ENCODE results near the gene PDE9A. TPM values are rescaled to one million over a fixed set of nuclear protein-coding genes. Genes with fewer than 3 reads are reported as not detected.

The PDE9A gene
- total and polyA plus RNA-seq, 5 donors from 2014 or later, result 1.4 to 7.3 (median 2.6) TPM

- no peaks in the 10 kb centered on the region for H3K9me3 ChIP-seq (ENCODE audit: control insufficient read depth in 2 of 2, low read length in 2 of 2)
- peak overlapping the region in 1 of 3 donors; percentile 87 for H3K27ac Mint-ChIP-seq
- no peaks in the 10 kb centered on the region for H3K36me3 ChIP-seq (ENCODE audit: control insufficient read depth, insufficient read depth, low read length)
- H3K9me3 Mint-ChIP-seq, result no peaks in the 10 kb centered on the region
- no peak for DNase-seq
- ATAC-seq (ENCODE audit: low read depth in 2 of 2), result no peak
- H3K36me3 Mint-ChIP-seq, result no peaks in the 10 kb centered on the region
- H3K27ac ChIP-seq (ENCODE audit: insufficient read depth, low read length, poor library complexity, severe bottlenecking), result no peak overlapping the region
- H3K4me3 ChIP-seq (ENCODE audit: low read depth, low read length), result no peak overlapping the region
- peaks cover 0 to 3% (median 0%) of the 10 kb centered on the region in 4 donors for H3K4me1 Mint-ChIP-seq
- peaks cover 10% of the 10 kb centered on the region for H3K27me3 Mint-ChIP-seq
- H3K4me3 Mint-ChIP-seq, result peak overlapping the region in 1 of 4 donors; percentile 39
- H3K4me1 ChIP-seq (ENCODE audit: control insufficient read depth, insufficient read depth, low read length, poor library complexity, severe bottlenecking), result peaks cover 20% of the 10 kb centered on the region
- peaks cover 2% of the 10 kb centered on the region for H3K27me3 ChIP-seq (ENCODE audit: control insufficient read depth, insufficient read depth, low read length)
These were observed 34.7 kb upstream of the PDE9A start for GRCh38 chr21:42618707-42619102.

GRCh38 chr21:42619166-42619565 lies 34.3 kb upstream of the PDE9A start:
- Mint-ChIP-seq H3K4me1 (peaks cover 0 to 3% (median 0%) of the 10 kb centered on the region in 4 donors), H3K4me3 (no peak overlapping the region), H3K27me3 (peaks cover 10% of the 10 kb centered on the region), H3K27ac (peak overlapping the region in 1 of 3 donors; percentile 2), H3K36me3 (no peaks in the 10 kb centered on the region), H3K9me3 (no peaks in the 10 kb centered on the region)
- Histone ChIP-seq H3K27me3 (ENCODE audit: control insufficient read depth, insufficient read depth, low read length) (peaks cover 2% of the 10 kb centered on the region), H3K36me3 (ENCODE audit: control insufficient read depth, insufficient read depth, low read length) (no peaks in the 10 kb centered on the region), H3K4me1 (ENCODE audit: control insufficient read depth, insufficient read depth, low read length, poor library complexity, severe bottlenecking) (peaks cover 20% of the 10 kb centered on the region), H3K4me3 (ENCODE audit: low read depth, low read length) (no peak overlapping the region), H3K27ac (ENCODE audit: insufficient read depth, low read length, poor library complexity, severe bottlenecking) (no peak overlapping the region), H3K9me3 (ENCODE audit: control insufficient read depth in 2 of 2, low read length in 2 of 2) (no peaks in the 10 kb centered on the region)
- DNase-seq (no peak), ATAC-seq (ENCODE audit: low read depth in 2 of 2) (no peak)

GRCh38 chr21:42619841-42620240 lies 33.6 kb upstream of the PDE9A start:
- peaks cover 14% of the 10 kb centered on the region for H3K4me1 ChIP-seq (ENCODE audit: control insufficient read depth, insufficient read depth, low read length, poor library complexity, severe bottlenecking)
- Mint-ChIP-seq H3K4me1 (peaks cover 0 to 3% (median 0%) of the 10 kb centered on the region in 4 donors), H3K9me3 (no peaks in the 10 kb centered on the region), H3K27me3 (peaks cover 11% of the 10 kb centered on the region), H3K27ac (no peak overlapping the region), H3K4me3 (no peak overlapping the region), H3K36me3 (no peaks in the 10 kb centered on the region)
- no peaks in the 10 kb centered on the region for H3K36me3 ChIP-seq (ENCODE audit: control insufficient read depth, insufficient read depth, low read length)
- no peak for ATAC-seq (ENCODE audit: low read depth in 2 of 2)
- H3K9me3 ChIP-seq (ENCODE audit: control insufficient read depth in 2 of 2, low read length in 2 of 2), result no peaks in the 10 kb centered on the region
- H3K27ac ChIP-seq (ENCODE audit: insufficient read depth, low read length, poor library complexity, severe bottlenecking), result no peak overlapping the region
- H3K27me3 ChIP-seq (ENCODE audit: control insufficient read depth, insufficient read depth, low read length), result peaks cover 2% of the 10 kb centered on the region
- no peak overlapping the region for H3K4me3 ChIP-seq (ENCODE audit: low read depth, low read length)
- DNase-seq, result no peak

- Histone ChIP-seq H3K27me3 (ENCODE audit: control insufficient read depth, insufficient read depth, low read length) (peaks cover 2% of the 10 kb centered on the region), H3K4me3 (ENCODE audit: low read depth, low read length) (no peak overlapping the region), H3K4me1 (ENCODE audit: control insufficient read depth, insufficient read depth, low read length, poor library complexity, severe bottlenecking) (peaks cover 10% of the 10 kb centered on the region), H3K27ac (ENCODE audit: insufficient read depth, low read length, poor library complexity, severe bottlenecking) (no peak overlapping the region), H3K9me3 (ENCODE audit: control insufficient read depth in 2 of 2, low read length in 2 of 2) (no peaks in the 10 kb centered on the region), H3K36me3 (ENCODE audit: control insufficient read depth, insufficient read depth, low read length) (no peaks in the 10 kb centered on the region)
- no peak for DNase-seq
- ATAC-seq (ENCODE audit: low read depth in 2 of 2), result no peak
- H3K36me3 Mint-ChIP-seq, result no peaks in the 10 kb centered on the region
- H3K4me1 Mint-ChIP-seq, result peaks cover 0 to 3% (median 0%) of the 10 kb centered on the region in 4 donors
- no peak overlapping the region for H3K4me3 Mint-ChIP-seq
- no peak overlapping the region for H3K27ac Mint-ChIP-seq
- no peaks in the 10 kb centered on the region for H3K9me3 Mint-ChIP-seq
- H3K27me3 Mint-ChIP-seq, result peaks cover 15% of the 10 kb centered on the region
These were observed 32.1 kb upstream of the PDE9A start for GRCh38 chr21:42621166-42621818.

- Histone ChIP-seq H3K27me3 (ENCODE audit: control insufficient read depth, insufficient read depth, low read length) (peaks cover 2% of the 10 kb centered on the region), H3K9me3 (ENCODE audit: control insufficient read depth in 2 of 2, low read length in 2 of 2) (no peaks in the 10 kb centered on the region), H3K36me3 (ENCODE audit: control insufficient read depth, insufficient read depth, low read length) (no peaks in the 10 kb centered on the region), H3K4me1 (ENCODE audit: control insufficient read depth, insufficient read depth, low read length, poor library complexity, severe bottlenecking) (peaks cover 5% of the 10 kb centered on the region), H3K27ac (ENCODE audit: insufficient read depth, low read length, poor library complexity, severe bottlenecking) (no peak overlapping the region), H3K4me3 (ENCODE audit: low read depth, low read length) (no peak overlapping the region)
- Mint-ChIP-seq H3K4me3 (no peak overlapping the region), H3K36me3 (no peaks in the 10 kb centered on the region), H3K27me3 (peaks cover 15% of the 10 kb centered on the region), H3K4me1 (peaks cover 0 to 1% (median 0%) of the 10 kb centered on the region in 4 donors), H3K27ac (no peak overlapping the region), H3K9me3 (no peaks in the 10 kb centered on the region)
- DNase-seq, result no peak
- no peak for ATAC-seq (ENCODE audit: low read depth in 2 of 2)
These were observed 31.6 kb upstream of the PDE9A start for GRCh38 chr21:42621819-42622177.

- H3K27ac ChIP-seq (ENCODE audit: insufficient read depth, low read length, poor library complexity, severe bottlenecking), result no peak overlapping the region
- no peaks in the 10 kb centered on the region for H3K36me3 ChIP-seq (ENCODE audit: control insufficient read depth, insufficient read depth, low read length)
- Mint-ChIP-seq H3K9me3 (no peaks in the 10 kb centered on the region), H3K4me1 (no peaks in the 10 kb centered on the region), H3K27me3 (peaks cover 15% of the 10 kb centered on the region), H3K4me3 (no peak overlapping the region), H3K36me3 (no peaks in the 10 kb centered on the region), H3K27ac (no peak overlapping the region)
- peaks cover 2% of the 10 kb centered on the region for H3K27me3 ChIP-seq (ENCODE audit: control insufficient read depth, insufficient read depth, low read length)
- peaks cover under 1% of the 10 kb centered on the region for H3K4me1 ChIP-seq (ENCODE audit: control insufficient read depth, insufficient read depth, low read length, poor library complexity, severe bottlenecking)
- no peak overlapping the region for H3K4me3 ChIP-seq (ENCODE audit: low read depth, low read length)
- ATAC-seq (ENCODE audit: low read depth in 2 of 2), result no peak
- DNase-seq, result no peak
- H3K9me3 ChIP-seq (ENCODE audit: control insufficient read depth in 2 of 2, low read length in 2 of 2), result no peaks in the 10 kb centered on the region
These were observed 31.1 kb upstream of the PDE9A start for GRCh38 chr21:42622284-42622683.

- Histone ChIP-seq H3K9me3 (ENCODE audit: control insufficient read depth in 2 of 2, low read length in 2 of 2) (no peaks in the 10 kb centered on the region), H3K27ac (ENCODE audit: insufficient read depth, low read length, poor library complexity, severe bottlenecking) (no peak overlapping the region), H3K4me1 (ENCODE audit: control insufficient read depth, insufficient read depth, low read length, poor library complexity, severe bottlenecking) (no peaks in the 10 kb centered on the region), H3K4me3 (ENCODE audit: low read depth, low read length) (no peak overlapping the region), H3K36me3 (ENCODE audit: control insufficient read depth, insufficient read depth, low read length) (no peaks in the 10 kb centered on the region), H3K27me3 (ENCODE audit: control insufficient read depth, insufficient read depth, low read length) (no peaks in the 10 kb centered on the region)
- no peaks in the 10 kb centered on the region for H3K9me3 Mint-ChIP-seq
- H3K27ac Mint-ChIP-seq, result no peak overlapping the region
- peak overlapping the region in 1 of 4 donors; percentile 59 for H3K4me3 Mint-ChIP-seq
- H3K27me3 Mint-ChIP-seq, result peaks cover 15% of the 10 kb centered on the region
- ATAC-seq (ENCODE audit: low read depth in 2 of 2), result no peak
- DNase-seq, result no peak
- H3K4me1 Mint-ChIP-seq, result no peaks in the 10 kb centered on the region
- no peaks in the 10 kb centered on the region for H3K36me3 Mint-ChIP-seq
These were observed 29.7 kb upstream of the PDE9A start for GRCh38 chr21:42623694-42624093.

GRCh38 chr21:42624095-42624790 lies 29.2 kb upstream of the PDE9A start:
- Histone ChIP-seq H3K4me1 (ENCODE audit: control insufficient read depth, insufficient read depth, low read length, poor library complexity, severe bottlenecking) (no peaks in the 10 kb centered on the region), H3K36me3 (ENCODE audit: control insufficient read depth, insufficient read depth, low read length) (no peaks in the 10 kb centered on the region), H3K4me3 (ENCODE audit: low read depth, low read length) (no peak overlapping the region), H3K27ac (ENCODE audit: insufficient read depth, low read length, poor library complexity, severe bottlenecking) (no peak overlapping the region), H3K9me3 (ENCODE audit: control insufficient read depth in 2 of 2, low read length in 2 of 2) (no peaks in the 10 kb centered on the region), H3K27me3 (ENCODE audit: control insufficient read depth, insufficient read depth, low read length) (no peaks in the 10 kb centered on the region)
- Mint-ChIP-seq H3K36me3 (no peaks in the 10 kb centered on the region), H3K27ac (peak overlapping the region in 1 of 3 donors; percentile 51), H3K27me3 (peaks cover 15% of the 10 kb centered on the region), H3K4me1 (no peaks in the 10 kb centered on the region), H3K9me3 (no peaks in the 10 kb centered on the region), H3K4me3 (peak overlapping the region in 1 of 4 donors; percentile 59)
- no peak for DNase-seq
- no peak for ATAC-seq (ENCODE audit: low read depth in 2 of 2)
